Transverse colon (tissue), 4 donors: ENCODE data around the gene SHC3. TPM values are rescaled to one million over a fixed set of nuclear protein-coding genes. Genes with fewer than 3 reads are reported as not detected.

Experiments
- DNase-seq: peaks from one replicate; pipeline ENCODE4 v3.0.0-alpha.2; 2019
- H3K27ac ChIP-seq, 4 donors: fragments of 200-600 bp; sonication (generic); 2 replicates each; pipeline ENCODE4 v1.5.1; 2016 to 2018; ENCODE audit warnings: inconsistent platforms in 4 of 4
- H3K27me3 ChIP-seq: fragments of 200-600 bp; sonication (generic); 2 replicates; pipeline ENCODE4 v1.5.1; 2017; ENCODE audit warnings: inconsistent platforms
- H3K36me3 ChIP-seq, 4 donors: fragments of 200-600 bp; sonication (generic); 2 replicates each; pipeline ENCODE4 v1.5.1; 2017 to 2019; ENCODE audit warnings: inconsistent platforms in 4 of 4
- H3K4me1 ChIP-seq, 4 donors: fragments of 200-600 bp; sonication (generic); 2 replicates each; pipeline ENCODE4 v1.5.1; 2017 to 2020; ENCODE audit warnings: inconsistent platforms in 4 of 4
- H3K4me3 ChIP-seq, 4 donors: fragments of 200-600 bp; sonication (generic); 1 replicate in 1 of 4; 2 replicates in 3 of 4; pipeline versions ENCODE4 v1.5.1 to v1.6.1; 2017 to 2019; ENCODE audit warnings: inconsistent platforms in 4 of 4
- H3K9me3 ChIP-seq, 2 donors: fragments of 200-600 bp; sonication (generic); 2 replicates each; pipeline ENCODE4 v1.5.1; 2017 to 2019; ENCODE audit warnings: inconsistent platforms in 2 of 2
- EP300 ChIP-seq: sonication (generic); formaldehyde crosslinking; IDR thresholded peaks from one replicate; pipeline ENCODE4 v1.6.1; 2017; ENCODE audit warnings: antibody characterized with exemption, low read depth
- POLR2A ChIP-seq: fragments of 450-650 bp; IDR thresholded peaks from one replicate; pipeline ENCODE4 v1.6.1; 2016; ENCODE audit warnings: antibody characterized with exemption, mild to moderate bottlenecking, moderate library complexity
- POLR2AphosphoS5 ChIP-seq, 3 donors: sonication (generic); formaldehyde crosslinking; IDR thresholded peaks; one replicate each; pipeline ENCODE4 v1.6.1; 2016; ENCODE audit warnings: antibody characterized with exemption in 3 of 3
- WGBS, 2 donors: methylation state at CpG; one replicate each; pipeline ENCODE4 v1.1.5; 2018; ENCODE audit warnings: low coverage in 1 of 2; 5-methylcytosine and 5-hydroxymethylcytosine counted together
- in situ Hi-C, 4 donors: fragments of 200-750 bp; cut with MboI; loops; one replicate each; pipeline versions ENCODE4 v1.15.0 to v1.15.1; 2017; ENCODE audit warnings: low sequenced_read_pairs in 3 of 4, low pct_ligation_motif_present in 1 of 4, low pct_unique_long_range_greater_than_20kb in 1 of 4
- intact Hi-C: fragments of 100-400 bp; cut with DNase I; formaldehyde crosslinking; loops from one replicate; pipeline ENCODE4 v1.15.1; 2023; ENCODE audit warnings: low total_unique reads
- total RNA-seq, 4 donors: library from RNA; depleted of rRNA; stranded (reverse); fragments of >200 nt; gene quantifications; one replicate each; pipeline ENCODE4 v1.1.0, GENCODE V29; 2016
- TF ChIP-seq, protein P1 (sequence below), 5 experiments: fragments of 200-600 bp in 3 of 5; fragments of 450-650 bp in 2 of 5; sonication (generic) in 3 of 5; IDR thresholded peaks; 1 replicate in 2 of 5; 2 replicates in 3 of 5; pipeline ENCODE4 v1.5.1; 2016 to 2017; ENCODE audit warnings: antibody characterized with exemption in 5 of 5, inconsistent platforms in 3 of 5, mild to moderate bottlenecking in 2 of 5, moderate library complexity in 1 of 5

Gene SHC3
- total RNA-seq, 4 donors from 2014 or later, result 1.1 to 4.8 (median 2.7) TPM

DNA sequence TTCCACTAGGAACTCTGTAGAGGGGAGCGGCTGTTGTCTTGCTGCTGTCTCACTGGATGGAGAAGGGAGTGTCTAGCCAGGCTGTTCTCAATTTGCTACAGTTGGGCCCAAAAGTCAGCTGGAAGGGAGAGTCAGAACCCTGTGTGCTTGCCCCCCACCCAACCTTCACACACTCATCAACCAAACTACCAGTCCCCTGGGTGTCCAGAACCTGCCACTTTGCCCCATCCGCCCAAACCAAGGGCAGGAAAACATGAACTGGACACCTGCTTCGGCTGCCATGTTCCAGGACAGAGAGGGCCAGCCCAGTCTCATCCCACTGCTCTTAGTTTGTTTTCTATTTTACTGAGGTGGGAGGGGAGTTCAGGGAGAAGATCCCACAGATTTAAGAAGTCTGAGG lies 105.2 kb downstream of the SHC3 start:
- in situ Hi-C loops (no loop called here), intact Hi-C loops (no loop called here)
- Histone ChIP-seq H3K36me3 (no peaks in the 10 kb centered on the region), H3K4me1 (peaks cover 0 to 7% (median 0%) of the 10 kb centered on the region in 4 donors), H3K4me3 (no peak overlapping the region), H3K27ac (no peak overlapping the region), H3K9me3 (no peaks in the 10 kb centered on the region), H3K27me3 (no peaks in the 10 kb centered on the region)
- TF ChIP-seq POLR2A (no peak), POLR2AphosphoS5 (IDR thresholded peaks at IDR 0.05) (no peak), EP300 (no peak)
- TF ChIP-seq, protein P1, sequence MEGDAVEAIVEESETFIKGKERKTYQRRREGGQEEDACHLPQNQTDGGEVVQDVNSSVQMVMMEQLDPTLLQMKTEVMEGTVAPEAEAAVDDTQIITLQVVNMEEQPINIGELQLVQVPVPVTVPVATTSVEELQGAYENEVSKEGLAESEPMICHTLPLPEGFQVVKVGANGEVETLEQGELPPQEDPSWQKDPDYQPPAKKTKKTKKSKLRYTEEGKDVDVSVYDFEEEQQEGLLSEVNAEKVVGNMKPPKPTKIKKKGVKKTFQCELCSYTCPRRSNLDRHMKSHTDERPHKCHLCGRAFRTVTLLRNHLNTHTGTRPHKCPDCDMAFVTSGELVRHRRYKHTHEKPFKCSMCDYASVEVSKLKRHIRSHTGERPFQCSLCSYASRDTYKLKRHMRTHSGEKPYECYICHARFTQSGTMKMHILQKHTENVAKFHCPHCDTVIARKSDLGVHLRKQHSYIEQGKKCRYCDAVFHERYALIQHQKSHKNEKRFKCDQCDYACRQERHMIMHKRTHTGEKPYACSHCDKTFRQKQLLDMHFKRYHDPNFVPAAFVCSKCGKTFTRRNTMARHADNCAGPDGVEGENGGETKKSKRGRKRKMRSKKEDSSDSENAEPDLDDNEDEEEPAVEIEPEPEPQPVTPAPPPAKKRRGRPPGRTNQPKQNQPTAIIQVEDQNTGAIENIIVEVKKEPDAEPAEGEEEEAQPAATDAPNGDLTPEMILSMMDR (IDR thresholded peaks at IDR 0.05), result no peak
- WGBS, 2 donors, result 80 to 92% methylated on average over 1 to 3 of the region's 3 CpGs
- no peak for DNase-seq

DNA sequence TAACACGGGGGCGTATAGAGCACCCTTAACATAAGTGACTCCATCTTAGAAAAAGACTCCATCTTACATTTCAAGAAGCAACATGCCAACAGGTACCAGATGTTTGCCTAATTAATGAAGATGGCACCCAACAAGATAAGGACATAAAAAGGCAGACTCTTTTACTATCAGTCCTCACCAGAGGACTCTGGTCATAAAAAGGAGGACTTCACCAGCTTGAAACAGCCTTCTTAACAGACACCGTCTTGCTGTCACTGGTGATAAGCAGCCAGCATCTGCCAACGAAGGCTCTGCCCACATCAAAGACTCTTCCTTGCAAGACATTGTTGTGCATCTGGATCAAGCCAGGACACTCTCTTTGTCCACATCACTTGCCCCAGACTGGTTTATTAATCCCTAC lies 107.0 kb downstream of the SHC3 start:
- H3K36me3 ChIP-seq, result no peaks in the 10 kb centered on the region
- H3K4me3 ChIP-seq, result no peak overlapping the region
- H3K27ac ChIP-seq, result no peak overlapping the region
- H3K27me3 ChIP-seq, result no peaks in the 10 kb centered on the region
- H3K9me3 ChIP-seq, result no peaks in the 10 kb centered on the region
- intact Hi-C loops, result no loop called here
- WGBS, 2 donors, result 58 to 72% methylated on average over 2 to 4 of the region's 4 CpGs
- in situ Hi-C loops, result no loop called here
- TF ChIP-seq POLR2A (no peak), POLR2AphosphoS5 (IDR thresholded peaks at IDR 0.05) (no peak), EP300 (no peak)
- TF ChIP-seq, protein P1 (IDR thresholded peaks at IDR 0.05), result no peak
- H3K4me1 ChIP-seq, result no peaks in the 10 kb centered on the region
- DNase-seq, result no peak

DNA sequence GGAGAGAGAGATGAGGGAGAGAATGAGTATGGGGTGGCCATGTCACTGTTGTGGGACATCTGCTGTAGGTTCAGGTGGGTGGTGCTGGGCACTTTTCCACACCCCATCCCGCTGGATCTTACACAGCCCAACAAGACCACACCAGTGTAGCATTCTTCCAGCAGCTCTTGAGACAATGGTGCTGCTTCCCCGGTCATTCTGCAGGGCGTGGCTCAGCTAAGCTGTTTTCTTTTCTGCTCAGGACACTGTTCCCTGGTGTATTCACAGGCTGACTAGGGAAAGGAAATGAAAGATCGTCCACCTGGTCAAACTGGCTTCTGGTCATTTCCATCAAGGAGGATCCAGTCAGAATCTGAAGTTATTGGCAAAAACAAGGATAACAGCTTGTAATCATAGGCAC lies 111.8 kb downstream of the SHC3 start:
- H3K27me3 ChIP-seq, result no peaks in the 10 kb centered on the region
- DNase-seq, result no peak
- intact Hi-C loops (no loop called here), in situ Hi-C loops (no loop called here)
- H3K36me3 ChIP-seq, result no peaks in the 10 kb centered on the region
- no peak overlapping the region for H3K27ac ChIP-seq
- WGBS, 2 donors, result 46% methylated on average over 4 of the region's 4 CpGs; no CpG with 5 or more reads in 1 of the 2 donors
- no peaks in the 10 kb centered on the region for H3K9me3 ChIP-seq
- TF ChIP-seq POLR2AphosphoS5 (IDR thresholded peaks at IDR 0.05) (no peak), POLR2A (no peak), EP300 (no peak)
- TF ChIP-seq, protein P1 (IDR thresholded peaks at IDR 0.05), result no peak
- no peak overlapping the region for H3K4me3 ChIP-seq
- no peaks in the 10 kb centered on the region for H3K4me1 ChIP-seq

DNA sequence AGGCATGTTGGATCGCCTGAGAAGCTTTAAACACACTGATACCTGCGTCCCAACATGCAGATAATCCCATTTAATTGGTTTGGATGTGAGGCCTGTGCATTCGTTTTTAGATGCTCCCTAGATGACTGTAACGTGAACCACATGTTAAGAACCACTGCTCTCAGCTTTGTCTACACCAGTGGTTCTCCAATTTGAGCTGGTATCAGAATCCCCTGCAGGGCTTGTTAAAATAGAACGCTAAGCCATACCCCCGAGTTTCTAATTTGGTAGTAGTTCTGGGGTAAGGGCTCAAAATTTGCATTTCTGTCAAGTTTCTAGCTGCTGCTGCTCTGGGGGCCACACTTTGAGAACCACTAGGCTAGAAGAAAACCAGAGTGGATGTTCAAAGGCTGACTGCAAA lies 112.7 kb downstream of the SHC3 start:
- intact Hi-C loops, result no loop called here
- no peaks in the 10 kb centered on the region for H3K9me3 ChIP-seq
- WGBS, 2 donors, result 72% methylated on average over 6 of the region's 6 CpGs; no CpG with 5 or more reads in 1 of the 2 donors

More for the DNA sequence above, 112.7 kb downstream of the SHC3 start:
- H3K36me3 ChIP-seq, result no peaks in the 10 kb centered on the region
- TF ChIP-seq, protein P1 (IDR thresholded peaks at IDR 0.05), result no peak
- no peak for TF ChIP-seq POLR2A
- TF ChIP-seq POLR2AphosphoS5 (IDR thresholded peaks at IDR 0.05), result no peak
- TF ChIP-seq EP300, result no peak
- no peak overlapping the region for H3K27ac ChIP-seq
- no peaks in the 10 kb centered on the region for H3K27me3 ChIP-seq
- DNase-seq, result no peak
- no peak overlapping the region for H3K4me3 ChIP-seq
- H3K4me1 ChIP-seq, result no peaks in the 10 kb centered on the region
- in situ Hi-C loops, result no loop called here
